ENCODE measurements around the gene ASTN2.

ASTN2 gene

DNA sequence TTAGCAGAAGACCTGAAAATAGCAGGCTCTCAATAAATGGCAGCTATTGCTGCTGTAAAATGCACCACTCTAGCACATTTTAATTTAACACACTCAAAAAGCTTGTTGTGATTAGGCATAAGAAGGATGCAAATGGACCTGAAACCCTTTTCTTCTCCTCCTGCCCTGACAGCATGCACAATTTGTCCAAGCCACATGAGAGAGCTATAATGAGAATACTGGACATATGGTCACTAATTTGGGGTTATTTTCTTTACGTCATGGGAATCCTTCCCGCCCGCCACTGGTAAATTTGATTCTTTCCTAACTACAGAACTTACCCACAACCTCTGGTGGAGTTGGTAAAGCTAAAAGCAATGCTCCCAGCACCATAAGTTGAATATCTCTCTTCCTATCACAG is 665.7 kb downstream of the ASTN2 start:
- TF ChIP-seq, protein P1, sequence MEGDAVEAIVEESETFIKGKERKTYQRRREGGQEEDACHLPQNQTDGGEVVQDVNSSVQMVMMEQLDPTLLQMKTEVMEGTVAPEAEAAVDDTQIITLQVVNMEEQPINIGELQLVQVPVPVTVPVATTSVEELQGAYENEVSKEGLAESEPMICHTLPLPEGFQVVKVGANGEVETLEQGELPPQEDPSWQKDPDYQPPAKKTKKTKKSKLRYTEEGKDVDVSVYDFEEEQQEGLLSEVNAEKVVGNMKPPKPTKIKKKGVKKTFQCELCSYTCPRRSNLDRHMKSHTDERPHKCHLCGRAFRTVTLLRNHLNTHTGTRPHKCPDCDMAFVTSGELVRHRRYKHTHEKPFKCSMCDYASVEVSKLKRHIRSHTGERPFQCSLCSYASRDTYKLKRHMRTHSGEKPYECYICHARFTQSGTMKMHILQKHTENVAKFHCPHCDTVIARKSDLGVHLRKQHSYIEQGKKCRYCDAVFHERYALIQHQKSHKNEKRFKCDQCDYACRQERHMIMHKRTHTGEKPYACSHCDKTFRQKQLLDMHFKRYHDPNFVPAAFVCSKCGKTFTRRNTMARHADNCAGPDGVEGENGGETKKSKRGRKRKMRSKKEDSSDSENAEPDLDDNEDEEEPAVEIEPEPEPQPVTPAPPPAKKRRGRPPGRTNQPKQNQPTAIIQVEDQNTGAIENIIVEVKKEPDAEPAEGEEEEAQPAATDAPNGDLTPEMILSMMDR (conservative IDR thresholded peaks at IDR 0.05) = no peak
- TF ChIP-seq ZFX (IDR thresholded peaks at IDR 0.05) = no peak
- H3K27ac ChIP-seq = no peak overlapping the region

DNA sequence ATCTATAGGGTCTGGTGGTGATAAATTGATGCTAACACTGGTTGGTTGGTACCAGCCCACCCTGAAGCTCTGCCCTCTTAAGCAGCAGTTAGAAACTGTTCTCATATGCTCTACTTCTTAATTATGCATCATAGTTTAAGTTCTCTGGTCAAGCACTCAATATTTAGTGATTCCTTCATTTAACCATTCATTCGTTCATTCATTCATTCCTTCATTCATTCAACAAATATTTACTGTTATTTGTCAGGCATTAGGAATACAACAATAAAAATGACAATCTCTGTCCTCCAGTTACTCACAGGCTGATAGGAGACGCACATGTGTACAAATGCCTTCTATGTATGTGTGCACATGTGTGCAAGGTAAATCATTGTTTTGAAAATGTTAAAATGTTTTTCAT is 673.1 kb downstream of the ASTN2 start:
- no peak overlapping the region for H3K27ac ChIP-seq
- TF ChIP-seq, protein P1 (conservative IDR thresholded peaks at IDR 0.05) = no peak
- no peak for TF ChIP-seq ZFX (IDR thresholded peaks at IDR 0.05)

DNA sequence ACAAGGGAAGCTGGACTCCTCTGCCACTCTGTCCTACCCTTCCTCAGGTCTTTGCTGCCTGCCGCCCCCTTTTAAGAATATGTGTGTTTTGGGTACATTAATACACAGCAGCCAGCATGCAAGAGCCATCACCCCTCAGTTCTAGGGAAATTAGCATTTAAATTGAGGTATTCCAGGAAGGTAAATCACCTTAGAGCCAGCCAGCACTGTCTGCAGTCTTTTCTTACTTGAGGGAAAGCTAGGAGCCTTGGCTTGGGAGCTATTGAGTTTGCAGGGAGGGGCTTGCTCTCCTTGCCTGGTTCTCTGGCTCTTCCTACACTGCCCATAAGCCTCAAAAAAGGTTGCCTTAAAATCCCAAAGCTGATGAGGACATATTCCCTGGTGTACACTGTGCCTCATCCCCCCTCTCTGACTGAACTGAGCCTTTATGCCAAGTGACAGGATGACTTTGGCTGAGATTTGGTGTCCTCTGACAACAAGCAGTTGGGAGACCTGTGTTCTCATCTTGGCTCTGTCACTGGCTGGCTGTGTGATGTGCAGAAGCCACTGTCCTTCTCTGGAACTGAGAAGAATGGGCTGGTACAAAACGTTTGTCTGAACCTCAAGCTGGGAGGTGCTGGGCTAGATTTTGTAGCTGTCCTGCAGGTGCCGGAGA is 673.6 kb downstream of the ASTN2 start:
- H3K27ac ChIP-seq = no peak overlapping the region
- no peak for TF ChIP-seq ZFX (IDR thresholded peaks at IDR 0.05)
- TF ChIP-seq, protein P1 (conservative IDR thresholded peaks at IDR 0.05) = no peak

DNA sequence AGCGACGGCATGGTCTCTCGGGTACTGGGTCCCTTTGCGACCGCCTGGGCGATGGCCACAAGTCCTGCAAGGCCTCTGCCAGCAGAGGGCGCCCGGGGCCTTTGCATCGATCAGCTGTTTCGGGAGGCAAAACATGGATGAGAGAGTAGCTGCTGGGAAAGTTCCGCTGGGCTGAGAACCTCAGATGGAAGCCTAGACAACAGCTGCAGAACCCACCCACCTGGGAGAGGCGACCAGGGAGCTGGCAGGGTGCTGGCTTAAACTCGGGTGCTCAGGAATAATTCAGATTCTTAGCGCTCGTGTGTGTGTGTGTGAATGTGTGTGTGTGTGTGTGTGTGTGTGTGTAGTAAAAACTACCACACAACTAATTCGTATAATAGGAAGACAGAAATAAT is 677.7 kb downstream of the ASTN2 start:
- H3K27ac ChIP-seq = no peak overlapping the region
- TF ChIP-seq, protein P1 (conservative IDR thresholded peaks at IDR 0.05) = peak; percentile 97
- TF ChIP-seq ZFX (IDR thresholded peaks at IDR 0.05) = no peak

DNA sequence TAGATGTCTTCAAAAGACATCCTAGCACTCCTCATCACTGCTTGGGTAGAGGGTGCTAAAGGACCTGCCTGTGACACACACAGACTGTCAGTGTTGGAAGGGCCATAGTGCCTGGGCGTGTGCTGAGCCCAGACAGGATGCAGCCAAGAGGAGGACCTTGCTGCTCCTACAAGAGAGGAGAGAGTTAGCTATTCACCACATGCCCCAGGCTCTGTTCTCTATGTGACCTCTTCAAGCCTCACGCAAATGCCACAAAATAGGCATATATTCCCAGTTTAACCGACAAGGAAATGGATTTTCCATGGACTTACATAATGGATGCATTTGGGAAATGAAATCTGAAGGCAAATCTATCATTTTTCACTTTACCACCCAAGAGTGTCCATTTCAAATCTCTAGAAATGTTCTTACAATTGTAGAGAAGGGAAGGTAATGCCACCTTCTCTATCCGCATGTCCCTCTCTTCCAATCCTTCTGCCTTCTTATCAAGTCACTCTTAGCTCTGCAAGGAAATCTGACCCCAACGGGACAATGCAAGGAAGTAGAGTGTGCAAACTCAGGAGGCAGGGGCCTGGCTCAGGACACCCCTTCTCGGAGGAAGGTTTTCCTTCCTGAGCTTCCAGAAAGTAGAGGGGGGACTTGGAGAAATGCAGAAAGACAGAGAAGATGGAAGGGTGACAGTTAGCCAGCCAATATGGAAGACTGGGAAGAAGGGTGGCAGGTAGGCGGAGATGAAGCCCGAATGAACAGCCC is 678.3 kb downstream of the ASTN2 start:
- TF ChIP-seq, protein P1 (conservative IDR thresholded peaks at IDR 0.05) = no peak
- TF ChIP-seq ZFX (IDR thresholded peaks at IDR 0.05) = no peak
- H3K27ac ChIP-seq = no peak overlapping the region

DNA sequence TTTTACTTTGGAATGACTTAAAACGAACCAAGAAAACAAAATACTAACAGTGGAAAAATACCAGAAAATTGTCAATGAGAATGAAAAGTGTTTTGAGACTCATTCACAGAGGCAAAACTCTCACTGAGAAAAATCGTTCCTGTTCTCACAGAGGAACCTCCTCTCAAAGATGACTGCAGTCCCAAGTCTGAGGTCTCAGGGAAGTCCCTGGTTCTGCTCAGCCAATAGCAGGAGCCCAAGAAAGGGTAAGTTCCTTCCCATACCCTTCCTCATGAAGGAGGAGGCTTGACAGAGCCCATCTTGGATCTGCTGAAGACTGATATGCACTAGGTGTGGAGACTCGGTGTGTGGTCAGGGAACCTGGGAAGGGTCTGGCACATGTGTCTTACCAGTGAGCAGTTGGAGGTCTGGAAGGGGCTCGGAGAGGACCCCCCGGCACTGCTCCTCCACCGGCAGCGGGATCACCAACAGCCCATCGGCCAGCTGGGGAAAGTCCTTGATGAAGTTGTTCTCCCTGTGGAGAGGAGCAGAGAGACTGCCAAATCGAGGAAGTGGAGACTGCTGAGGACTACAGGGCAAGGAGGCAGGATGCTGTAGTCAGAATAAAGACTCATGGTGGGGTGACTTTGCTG is 681.7 kb downstream of the ASTN2 start:
- no peak for TF ChIP-seq ZFX (IDR thresholded peaks at IDR 0.05)
- TF ChIP-seq, protein P1 (conservative IDR thresholded peaks at IDR 0.05) = no peak
- no peak overlapping the region for H3K27ac ChIP-seq

DNA sequence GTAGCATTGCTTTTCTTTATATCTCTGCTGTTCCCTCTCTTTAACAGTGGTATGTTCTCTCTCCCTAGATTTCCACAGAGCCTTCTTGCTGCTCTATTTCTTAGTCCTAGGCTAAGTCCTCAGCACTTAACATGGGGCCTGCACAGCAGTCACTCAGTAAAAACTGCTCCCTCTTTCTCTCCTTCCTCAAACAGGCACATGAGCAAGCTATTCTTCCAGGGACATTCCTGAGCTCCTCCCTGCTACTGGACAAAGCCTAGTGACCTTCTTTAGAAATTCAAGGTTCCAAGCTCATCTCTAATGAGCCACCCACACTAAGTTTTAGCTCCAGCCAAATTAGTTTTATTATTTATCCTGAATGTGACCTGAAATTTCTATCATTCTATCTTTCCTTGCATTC is 688.3 kb downstream of the ASTN2 start:
- TF ChIP-seq, protein P1 (conservative IDR thresholded peaks at IDR 0.05) = no peak
- no peak overlapping the region for H3K27ac ChIP-seq
